ENCODE data around the gene COX6A1.
"Not testable (repeated sequence)": the region's sequence is repeated elsewhere in the genome, so short reads cannot be mapped to it uniquely, and the experiment has no call there.

COX6A1 gene

DNA sequence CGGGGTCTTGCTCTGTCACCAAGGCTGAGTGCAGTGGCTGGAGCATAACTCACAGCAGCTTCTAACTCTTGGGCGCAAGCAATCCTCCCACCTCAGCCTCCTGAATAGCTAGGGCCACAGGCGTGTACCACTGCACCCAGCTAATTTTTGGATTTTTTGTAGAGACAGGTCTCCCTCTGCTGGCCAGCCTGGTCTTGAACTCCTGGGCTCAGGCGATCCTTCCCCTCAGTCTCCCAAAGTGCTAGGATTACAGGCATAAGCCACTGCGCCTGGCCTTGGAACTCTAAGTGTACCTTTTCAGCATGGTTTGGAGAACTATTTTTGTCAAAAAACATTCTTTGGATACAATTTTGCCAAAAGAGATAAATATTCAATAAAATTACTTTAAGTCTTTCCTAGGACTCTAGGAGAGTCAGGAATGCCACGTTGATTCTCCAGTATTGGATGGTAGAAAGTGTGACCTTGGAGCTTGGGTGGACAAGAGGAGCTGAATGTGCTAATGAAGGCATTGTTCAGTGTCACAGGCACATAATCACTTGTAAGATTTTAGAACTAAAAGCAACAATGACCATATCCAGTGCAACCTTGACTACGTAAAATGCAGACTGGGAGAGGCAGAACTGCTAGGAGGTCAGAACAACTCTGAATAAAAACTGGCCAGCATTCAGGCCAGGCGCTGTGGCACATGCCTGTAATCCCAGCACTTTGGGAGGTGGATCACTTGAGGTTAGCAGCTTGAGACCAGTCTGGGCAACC lies 28.8 kb downstream of the COX6A1 start:
- in situ Hi-C loops (cut with MboI; ENCODE audit: low sequenced_read_pairs), result no loop called here

DNA sequence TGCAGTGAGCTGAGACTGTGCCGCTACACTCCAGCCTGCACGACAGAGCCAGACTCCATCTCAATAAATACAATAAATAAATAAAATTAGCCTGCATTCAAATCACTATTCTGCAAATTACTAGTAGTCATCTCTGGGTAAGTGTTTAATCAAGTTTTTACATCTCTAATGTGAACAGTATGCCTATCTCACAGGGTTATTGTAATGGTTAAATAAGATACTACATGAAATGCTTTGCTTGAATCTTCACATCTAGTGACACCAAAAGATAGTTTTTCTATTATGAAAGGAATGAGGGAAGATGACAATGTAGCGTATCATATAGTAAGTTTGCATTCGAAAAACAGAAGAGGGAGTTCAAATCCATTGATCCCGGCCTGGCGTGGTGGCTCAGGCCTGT lies 29.5 kb downstream of the COX6A1 start:
- in situ Hi-C loops (cut with MboI; ENCODE audit: low sequenced_read_pairs), result no loop called here

DNA sequence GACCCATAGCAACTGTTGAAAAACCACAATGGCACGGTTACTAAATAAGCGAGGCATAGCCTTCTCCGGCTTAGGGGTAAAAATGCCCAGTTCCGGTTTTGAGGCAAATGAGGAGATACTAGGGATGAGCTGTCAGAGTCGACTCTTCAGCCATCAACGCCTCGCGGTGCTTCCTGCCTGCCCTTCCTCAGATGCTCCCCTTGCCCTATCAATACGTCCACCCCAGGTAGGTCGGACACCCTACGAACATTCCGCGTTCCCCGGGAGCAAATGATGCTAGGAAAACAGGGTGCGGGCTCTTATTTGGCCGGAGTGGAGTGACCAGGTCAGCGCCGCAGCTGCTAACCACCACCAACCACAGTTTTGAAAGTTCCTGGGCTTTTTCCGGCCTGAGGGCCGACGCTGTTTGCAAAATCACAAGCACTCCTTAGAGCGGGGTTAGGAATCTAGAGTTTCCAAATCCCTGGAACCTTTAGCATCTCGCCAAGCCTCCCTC lies 30.5 kb downstream of the COX6A1 start:
- in situ Hi-C loops (cut with MboI; ENCODE audit: low sequenced_read_pairs), result no loop called here

DNA sequence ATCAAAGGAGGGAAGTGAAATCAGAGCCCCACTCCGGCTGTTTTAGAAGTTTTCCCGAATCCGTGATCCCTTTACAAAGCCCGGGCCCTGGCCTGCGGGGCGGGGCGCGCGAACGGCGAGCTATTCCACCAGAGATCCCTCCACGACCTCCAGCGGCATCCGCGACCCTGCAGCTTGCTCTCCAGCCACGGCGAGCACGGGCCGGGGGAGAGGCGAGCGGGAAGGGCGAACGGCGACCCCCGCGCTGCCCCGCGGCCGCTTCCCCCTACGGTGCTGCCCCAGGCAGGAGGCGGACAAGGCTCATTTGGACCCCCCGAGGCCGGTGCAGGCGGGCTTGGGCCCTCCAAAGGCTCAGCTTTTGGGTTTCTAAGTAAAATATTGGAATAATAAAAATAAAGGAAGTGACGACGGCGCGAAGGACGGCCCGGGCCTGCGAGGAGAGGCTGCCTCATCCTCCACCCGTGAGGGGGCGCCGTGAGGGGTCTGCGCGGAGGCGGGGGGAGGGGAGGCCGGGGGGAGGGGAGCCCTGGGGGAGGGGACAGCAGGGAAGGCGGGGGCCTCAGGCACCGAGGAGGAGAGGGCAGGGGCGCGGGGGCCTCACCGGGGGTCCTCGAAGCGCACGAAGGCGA lies 31.0 kb downstream of the COX6A1 start:
- in situ Hi-C loops (cut with MboI; ENCODE audit: low sequenced_read_pairs), result no loop called here

DNA sequence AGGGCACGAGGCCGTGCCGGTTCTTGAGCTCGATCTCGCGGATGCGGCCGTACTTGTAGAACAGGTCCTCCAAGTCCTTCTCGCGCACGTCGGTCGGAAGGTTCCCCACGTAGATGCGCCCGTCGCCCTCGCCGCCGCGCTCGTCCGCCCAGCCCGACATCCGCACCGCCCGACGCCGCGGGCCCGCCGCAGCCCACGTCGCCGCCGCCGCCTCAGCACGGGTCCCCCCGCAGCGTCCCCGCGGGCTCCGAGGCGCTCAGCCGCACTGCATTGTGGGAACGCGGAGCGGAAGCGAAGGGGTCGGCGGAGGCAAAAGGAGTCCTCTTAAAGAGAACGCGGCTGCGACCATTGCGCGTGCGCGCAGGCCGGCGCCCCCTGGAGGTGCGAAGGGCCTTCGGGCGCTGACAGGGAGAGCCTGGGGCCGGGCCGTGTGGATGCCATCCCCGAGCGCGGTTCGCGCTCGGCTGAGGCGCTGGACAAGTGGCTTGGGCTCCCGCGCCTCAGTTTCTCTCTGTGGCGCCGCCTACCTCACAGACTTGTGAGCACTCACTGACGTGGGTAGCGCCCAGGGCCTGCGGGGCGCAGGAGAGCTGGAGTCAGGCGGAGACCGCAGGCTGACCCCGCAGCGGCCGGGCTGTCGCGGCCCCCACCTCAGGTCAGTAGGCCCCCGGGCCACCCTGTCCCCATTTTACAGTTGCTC lies 31.7 kb downstream of the COX6A1 start, which contains the start of gene SRSF9:
Gene SRSF9, minus strand, starts transcription at position 299 of the 700 bp plus-strand sequence. Its CDS starts 139 bp downstream, at position 160.
- in situ Hi-C loops (cut with MboI; ENCODE audit: low sequenced_read_pairs), result no loop called here

DNA sequence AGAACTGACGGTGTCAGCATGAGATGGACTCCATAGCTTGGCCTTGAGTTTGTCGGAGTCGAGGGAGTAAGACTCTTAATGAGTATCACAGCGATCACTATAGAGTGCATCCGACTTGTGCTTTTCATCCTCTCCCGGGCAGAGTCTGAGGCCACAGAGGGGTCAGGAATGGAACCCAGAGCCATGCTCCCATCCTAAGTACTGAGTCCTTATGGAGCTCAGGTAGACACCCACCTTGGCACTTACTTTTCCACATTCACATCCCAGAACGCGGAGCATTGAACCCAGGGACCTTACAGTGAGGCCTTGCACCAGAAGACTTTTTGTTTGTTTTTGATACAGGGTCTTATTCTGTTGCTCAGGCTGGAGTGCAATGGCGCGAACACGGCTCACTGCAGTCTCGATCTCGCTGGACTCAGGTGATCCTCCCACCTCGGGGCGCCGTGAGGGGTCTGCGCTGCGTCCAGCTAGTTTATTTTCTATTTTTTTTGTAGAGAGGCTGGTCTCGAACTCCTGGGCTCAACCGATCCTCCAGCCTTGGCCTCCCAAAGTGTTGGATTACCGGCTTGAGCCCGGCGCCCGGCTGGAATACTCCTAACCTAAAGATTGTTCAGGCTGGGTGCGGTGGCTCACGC lies 32.4 kb downstream of the COX6A1 start:
- in situ Hi-C loops (cut with MboI; ENCODE audit: low sequenced_read_pairs), result no loop called here

DNA sequence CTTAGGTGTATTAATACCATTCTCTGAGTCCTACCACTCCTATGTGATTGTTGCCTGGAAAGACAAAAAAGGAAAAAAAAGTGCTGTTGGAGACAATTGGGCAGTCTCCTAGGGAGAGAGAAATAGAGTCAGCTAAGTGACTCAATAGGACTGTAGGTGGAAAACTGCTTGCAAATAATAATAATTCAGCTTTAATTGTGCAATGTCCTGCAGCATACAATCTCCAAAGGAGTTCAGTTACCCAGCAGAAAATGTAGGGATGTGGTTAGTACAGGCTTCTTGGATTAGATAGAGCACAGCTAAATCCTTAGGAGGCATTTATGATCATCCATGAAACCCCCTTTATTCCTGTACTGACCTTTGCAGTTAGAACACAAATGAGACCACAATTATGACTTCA lies 34.6 kb downstream of the COX6A1 start:
- in situ Hi-C loops (cut with MboI; ENCODE audit: low sequenced_read_pairs), result no loop called here

DNA sequence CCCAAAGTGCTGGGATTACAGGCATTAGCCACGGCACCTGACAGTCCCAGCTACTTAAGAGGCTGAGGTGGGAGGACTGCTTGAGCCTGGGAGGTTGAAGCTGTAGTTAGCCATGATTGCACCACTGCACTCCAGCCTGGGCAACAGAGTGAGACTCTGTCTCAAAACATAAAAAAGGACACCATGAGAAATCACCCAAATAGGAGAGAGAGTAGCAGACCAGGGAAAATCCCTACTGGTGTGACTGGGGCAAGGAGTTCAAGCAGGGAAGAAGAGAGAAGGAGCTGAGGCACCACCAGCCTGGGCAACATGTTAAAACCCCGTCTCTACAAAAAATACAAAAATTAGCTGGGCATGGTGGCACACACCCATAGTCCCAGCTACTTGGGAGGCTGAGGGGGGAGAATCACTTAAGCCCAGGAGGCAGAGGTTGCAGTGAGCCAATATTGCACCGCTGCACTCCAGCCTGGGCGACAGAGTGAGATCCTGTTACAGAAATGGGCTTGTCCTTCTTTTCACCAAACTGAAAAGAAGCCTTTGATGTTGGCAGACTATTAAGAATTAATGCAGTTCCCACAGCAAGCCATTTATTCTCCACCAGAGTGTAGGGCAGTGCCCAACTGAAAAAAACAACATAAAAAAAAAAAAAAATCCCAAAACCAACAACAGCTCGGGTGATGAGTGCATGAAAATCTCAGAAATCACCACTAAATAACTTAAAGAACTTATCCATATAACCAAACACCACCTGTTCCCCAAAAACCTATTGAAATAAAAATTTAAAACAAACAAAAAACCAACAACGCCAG lies 36.1 kb downstream of the COX6A1 start:
- in situ Hi-C loops (cut with MboI; ENCODE audit: low sequenced_read_pairs), result no loop called here

DNA sequence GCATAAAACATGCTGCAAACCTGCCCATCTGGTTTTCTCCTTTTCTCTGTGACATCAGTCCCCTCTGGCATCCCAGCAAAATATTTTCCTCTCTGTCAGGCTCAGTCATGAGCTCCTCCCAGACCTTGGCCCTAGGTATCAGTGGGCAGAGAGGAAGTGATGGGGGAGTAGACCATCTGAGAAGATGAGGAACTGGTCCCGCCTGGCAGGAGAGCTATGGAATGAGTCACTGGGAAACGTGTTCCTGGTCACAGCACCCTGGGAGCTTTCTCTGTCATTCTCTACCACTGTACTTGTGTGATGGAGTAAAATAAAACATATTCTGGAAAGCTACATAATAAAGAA lies 36.7 kb downstream of the COX6A1 start:
- in situ Hi-C loops (cut with MboI; ENCODE audit: low sequenced_read_pairs), result no loop called here

DNA sequence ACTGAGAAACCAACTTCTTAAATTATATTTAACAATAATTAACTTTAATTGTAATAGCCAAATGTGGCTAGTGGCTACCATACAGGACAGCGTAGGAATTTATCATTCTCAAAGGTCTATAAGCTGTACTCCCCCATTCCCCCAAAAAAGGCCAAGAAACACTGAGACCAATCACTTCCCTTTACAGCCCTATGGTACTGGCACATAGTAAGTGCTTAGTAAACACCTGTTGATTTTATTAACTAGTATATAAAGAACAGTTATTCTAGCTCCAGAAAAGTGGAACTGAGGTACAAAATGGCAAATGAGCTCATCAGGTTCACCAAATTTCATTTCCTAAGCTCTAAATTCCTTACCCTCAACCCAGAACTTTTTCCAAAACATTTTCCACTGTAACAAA lies 37.7 kb downstream of the COX6A1 start:
- in situ Hi-C loops (cut with MboI; ENCODE audit: low sequenced_read_pairs), result no loop called here

DNA sequence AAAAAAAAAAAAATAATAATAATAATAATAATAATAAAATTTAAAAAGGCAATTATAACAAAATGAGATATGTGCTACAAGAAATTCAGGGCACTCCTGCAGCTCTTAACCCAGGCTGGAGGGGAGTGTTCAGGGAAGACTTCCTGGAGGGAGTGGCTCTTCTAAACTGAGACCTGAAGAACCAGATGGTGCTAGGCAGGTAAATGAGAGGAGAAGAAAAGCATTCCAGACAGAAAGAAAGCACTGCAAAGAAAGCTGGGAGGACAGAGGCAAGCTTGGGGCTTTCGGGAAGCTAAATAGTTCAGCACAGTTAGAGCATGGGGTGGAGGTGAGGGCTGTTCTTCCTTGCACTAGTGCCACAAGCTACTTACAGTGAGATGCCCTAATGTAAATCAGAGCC lies 41.5 kb downstream of the COX6A1 start:
- in situ Hi-C loops (cut with MboI; ENCODE audit: low sequenced_read_pairs), result no loop called here

DNA sequence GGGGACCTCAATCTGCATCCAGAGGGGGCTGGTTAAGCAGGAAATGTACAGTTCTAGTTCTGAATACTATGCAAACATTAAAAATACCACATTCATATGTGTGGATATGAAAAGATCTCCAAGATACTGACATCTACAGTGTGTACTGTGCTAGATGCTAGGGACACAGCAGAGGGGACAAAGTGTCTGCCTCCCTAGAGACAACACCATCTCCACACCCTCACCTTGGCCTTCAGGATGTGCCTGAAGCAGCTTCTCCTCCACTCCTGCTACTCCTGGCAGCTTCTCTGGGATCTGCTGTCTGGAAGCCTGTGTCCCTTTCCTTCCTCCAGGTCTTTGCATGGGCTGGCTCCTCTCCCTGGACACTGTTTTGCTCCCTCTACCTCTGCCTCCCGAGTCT lies 42.3 kb downstream of the COX6A1 start:
- in situ Hi-C loops (cut with MboI; ENCODE audit: low sequenced_read_pairs), result no loop called here

DNA sequence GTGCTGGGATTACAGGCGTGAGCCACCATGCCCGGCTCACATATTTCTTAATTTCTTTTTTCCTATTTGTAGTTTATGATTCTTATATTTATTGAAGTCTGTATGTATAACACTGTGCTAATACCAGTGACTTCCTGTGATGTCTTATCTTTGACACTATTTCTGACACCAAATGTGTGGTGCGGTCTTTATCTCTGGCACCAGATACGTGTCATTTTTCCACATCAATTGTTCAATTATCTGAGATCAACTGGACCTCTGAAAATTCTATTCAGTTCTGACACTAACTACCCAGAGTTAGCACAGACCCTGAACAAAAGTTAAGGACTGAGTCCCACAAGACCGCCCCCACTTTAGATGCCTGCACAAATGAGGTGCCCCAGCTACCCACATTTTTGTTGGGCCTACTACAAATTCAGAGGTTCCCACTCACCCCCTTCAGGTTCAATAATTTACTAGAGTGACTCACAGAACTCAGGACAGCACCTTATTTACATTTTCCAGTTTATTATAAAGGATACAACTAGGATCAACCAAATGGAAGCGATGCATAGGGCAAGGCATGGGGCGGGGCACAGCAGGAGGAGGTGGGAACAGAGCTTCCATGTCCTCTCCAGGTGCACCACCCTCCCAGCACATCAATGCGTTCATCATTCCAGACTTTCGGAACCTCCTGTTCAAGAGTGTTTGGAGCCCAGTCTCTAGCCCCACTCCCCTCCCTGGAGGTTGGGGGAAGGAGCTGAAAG lies 43.3 kb downstream of the COX6A1 start:
- in situ Hi-C loops (cut with MboI; ENCODE audit: low sequenced_read_pairs), result no loop called here

DNA sequence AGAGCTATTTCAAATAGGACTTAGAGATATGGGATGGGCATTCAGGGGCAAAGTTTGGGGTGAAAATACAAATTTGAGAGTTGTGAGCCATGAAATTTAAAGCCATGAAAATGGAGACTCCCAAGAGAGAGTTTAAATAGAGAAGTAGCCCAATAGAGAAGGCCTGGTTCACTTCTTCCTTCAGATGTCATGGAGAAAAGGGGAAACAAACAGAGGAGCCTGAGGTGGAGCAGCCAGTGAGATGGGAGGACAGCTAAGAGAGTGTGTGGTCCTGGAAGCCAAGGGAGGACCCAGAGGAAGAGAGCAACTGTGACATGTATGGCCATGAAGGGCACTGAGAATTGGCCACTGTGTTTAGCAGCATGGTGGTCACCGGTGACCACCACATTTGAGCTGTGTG lies 45.7 kb downstream of the COX6A1 start:
- in situ Hi-C loops (cut with MboI; ENCODE audit: low sequenced_read_pairs), result no loop called here

DNA sequence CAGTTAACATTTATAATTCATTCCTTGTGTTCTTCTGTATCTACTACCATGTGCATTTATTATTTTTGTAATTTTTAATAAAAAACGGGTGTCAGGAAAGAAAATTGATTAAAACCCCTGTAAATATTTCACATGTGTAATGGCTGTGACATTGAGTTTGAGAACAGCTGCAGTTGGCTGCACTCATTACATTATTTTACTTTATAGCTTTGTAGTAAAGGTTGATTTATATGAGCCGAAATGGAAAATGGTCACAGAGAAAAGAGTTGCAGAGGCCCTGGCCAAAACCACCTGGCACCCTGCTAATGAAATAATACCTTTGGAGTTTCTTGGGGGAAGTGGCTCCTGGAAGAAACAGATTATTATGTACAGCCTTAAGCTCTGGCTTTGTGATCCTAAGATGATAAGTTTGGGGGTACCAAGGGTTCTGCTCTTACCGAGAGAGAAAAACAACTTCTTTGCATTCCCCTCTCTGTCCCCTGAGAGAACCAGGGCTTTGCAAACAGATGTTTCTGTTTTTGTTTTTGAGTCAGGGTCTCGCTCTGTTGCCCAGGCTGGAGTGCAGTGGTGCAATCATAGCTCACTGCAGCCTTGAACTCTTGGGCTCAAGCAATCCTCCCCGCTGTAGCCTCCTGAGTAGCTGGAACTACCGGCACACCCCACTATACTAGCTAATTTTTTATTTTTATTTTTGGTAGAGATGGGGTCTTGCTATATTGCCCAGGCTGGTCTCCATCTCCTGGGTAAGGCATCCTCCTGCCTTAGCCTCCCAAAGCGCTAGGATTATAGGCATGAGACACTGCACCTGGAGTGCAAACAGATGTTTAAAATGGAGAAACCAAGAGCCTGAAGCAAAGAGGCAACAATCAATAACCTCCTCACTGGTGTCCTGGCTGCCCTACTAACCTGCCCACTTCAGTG lies 48.3 kb downstream of the COX6A1 start:
- in situ Hi-C loops (cut with MboI; ENCODE audit: low sequenced_read_pairs), result no loop called here

DNA sequence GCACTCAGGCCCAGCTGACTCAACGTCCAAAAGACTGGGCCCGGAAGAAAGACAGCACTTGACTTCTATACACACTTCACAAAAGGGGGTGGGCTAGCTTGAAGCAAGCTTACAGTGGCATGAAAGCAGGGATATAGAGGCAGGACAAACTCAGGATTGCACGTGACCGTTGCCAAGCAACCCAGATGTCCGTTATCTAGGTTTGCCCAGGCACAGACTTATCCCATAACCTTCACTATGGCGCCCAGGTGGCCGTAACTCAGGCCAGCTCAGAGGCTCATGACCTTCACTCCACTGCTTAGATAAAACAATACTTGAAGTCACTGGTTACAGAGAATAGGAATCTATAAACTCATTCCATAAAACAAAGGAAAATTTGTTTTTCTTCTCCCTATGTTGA lies 49.6 kb downstream of the COX6A1 start:
- in situ Hi-C loops (cut with MboI; ENCODE audit: low sequenced_read_pairs), result not testable (repeated sequence)

DNA sequence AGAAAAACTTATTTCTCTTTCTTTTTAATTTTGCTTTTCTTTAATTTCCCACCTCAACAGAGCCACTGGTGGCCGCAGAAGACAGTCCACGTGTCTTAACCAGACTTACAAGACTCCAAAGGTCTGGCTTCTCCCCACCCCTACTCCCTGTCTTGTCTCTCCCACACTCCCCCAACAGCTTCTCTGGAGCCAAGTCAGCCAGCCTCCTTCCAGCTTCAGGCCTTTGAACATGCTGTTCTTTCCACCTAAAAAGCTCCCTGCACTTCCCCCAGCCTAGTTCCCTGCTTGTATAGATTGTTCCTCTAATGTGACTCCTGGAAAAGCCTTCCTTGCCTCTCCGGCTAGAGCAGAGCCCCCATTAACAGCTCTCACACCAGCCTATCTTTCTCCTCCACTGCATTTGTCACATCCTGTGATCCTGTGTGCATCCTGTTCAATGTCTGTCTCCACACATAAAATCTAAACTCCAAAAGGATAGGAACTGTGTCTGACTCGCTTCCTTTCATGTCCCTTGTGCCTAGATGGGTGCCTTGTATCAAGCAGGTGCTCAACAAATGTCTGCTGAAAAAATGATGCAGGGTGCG lies 50.2 kb downstream of the COX6A1 start:
- in situ Hi-C loops (cut with MboI; ENCODE audit: low sequenced_read_pairs), result no loop called here

DNA sequence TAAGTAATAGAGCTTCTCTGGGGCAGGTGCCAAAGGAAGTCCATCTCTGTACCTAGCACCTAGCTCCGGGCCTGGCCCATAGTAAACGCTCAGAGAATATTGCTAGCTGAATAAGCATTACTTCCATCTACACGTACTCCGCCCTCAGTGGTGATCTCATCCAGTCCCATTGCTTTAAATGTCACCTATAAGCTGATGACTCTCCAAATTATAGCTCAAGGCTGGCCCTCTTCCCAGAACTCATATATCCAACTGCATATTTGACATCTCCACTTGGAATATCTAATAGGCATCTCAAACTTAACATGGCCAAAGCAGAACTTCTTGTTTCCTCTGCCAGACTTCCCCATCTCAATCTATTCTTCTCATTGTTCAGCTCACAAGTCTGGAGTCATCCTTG lies 51.1 kb downstream of the COX6A1 start:
- in situ Hi-C loops (cut with MboI; ENCODE audit: low sequenced_read_pairs), result no loop called here

DNA sequence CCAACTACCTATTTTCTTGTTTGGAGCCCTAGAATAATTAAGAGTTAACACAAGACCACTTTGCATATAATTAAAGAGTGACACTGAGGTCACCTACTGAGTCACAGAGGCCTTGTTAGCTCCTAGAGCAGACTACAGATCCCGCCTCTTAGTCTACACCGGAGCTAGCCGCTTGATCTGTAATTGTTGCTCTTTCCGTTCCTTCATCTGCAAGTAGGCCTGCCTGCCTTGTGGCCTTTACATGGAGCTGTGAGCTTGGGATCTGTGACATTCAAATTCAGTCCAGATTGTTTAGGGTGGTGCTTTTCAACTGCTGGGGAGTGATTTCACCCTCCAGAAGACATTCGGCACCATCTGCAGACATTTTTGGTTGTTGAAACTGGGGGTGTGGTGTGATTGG lies 52.4 kb downstream of the COX6A1 start:
- in situ Hi-C loops (cut with MboI; ENCODE audit: low sequenced_read_pairs), result no loop called here

Data from HL-60/S4 (cell line).